Activated CD8-positive, alpha-beta memory T cell treated with anti-CD3 and anti-CD28 coated beads for 1 hour (primary cell): ENCODE results near the gene MEGF10.

Experiments used
- DNase-seq, 2 donors: peaks; one replicate each; pipeline ENCODE4 v3.0.0-alpha.2; 2020; ENCODE audit warnings: low read depth in 1 of 2; ENCODE audit errors: extremely low read depth in 1 of 2

The MEGF10 gene

GRCh38 chr5:127367029-127367428 is 76.4 kb downstream of the MEGF10 start:
- no peak for DNase-seq

DNA sequence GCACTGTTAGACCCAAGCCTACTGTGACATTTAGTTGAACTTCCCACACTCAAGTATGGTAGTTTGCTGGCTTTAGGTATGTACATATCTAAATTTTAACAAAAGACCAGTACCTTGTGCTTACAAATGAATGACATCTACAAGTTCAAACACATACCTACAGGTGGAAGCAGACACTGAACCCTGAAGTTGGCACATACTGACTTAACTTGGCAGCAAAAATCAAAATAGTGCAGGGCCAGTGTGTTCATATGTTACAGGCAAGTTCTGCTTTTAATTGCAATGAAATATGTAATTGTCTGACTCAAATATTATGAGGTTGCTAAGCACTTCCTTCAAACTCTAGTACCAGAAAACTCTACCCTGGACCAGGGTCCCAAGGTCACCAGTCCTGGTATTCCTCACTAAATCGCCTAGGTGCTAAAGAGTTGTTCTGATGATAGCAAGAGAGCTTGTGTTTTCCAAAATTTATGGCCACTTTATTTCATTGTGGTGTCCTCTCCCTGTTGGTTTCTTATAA is 77.4 kb downstream of the MEGF10 start:
- no peak for DNase-seq

GRCh38 chr5:127369796-127370195 is 79.2 kb downstream of the MEGF10 start:
- no peak for DNase-seq

GRCh38 chr5:127370631-127371030 is 80.0 kb downstream of the MEGF10 start:
- DNase-seq: no peak

DNA sequence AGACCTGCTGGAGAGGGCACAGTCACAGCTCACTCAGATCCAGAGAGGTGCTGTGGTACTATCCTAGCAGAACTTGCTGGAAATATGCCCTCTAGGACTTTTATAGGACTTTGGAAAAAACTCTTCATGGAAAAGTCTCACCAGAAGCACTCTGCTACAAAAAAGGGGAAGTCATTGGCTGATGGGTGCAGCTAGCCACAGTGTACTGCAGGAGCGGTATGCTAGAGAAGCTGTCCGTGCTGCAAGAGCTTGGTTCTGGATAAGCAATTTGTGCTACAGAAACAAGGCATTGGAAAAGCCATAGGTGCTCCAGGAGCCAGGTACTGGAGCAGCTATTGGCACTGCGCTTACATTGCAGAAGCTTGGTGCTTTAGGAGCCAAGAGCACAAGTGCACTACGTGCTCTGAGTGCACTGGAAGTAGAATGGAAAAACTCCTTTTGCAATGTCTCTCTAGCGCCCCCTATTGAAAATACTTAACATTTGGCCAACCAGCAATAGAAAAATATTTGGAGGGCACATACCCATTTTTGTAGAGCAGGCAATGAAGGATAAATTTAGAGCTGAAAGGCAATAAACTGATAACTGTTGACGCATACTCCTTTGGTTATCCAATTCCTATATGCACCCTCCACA is 83.4 kb downstream of the MEGF10 start:
- no peak for DNase-seq

GRCh38 chr5:127375124-127375523 is 84.5 kb downstream of the MEGF10 start:
- DNase-seq: no peak

- no peak for DNase-seq
These were observed 85.0 kb downstream of the MEGF10 start for GRCh38 chr5:127375544-127376091.

GRCh38 chr5:127377651-127378050 is 87.1 kb downstream of the MEGF10 start:
- DNase-seq: no peak

DNA sequence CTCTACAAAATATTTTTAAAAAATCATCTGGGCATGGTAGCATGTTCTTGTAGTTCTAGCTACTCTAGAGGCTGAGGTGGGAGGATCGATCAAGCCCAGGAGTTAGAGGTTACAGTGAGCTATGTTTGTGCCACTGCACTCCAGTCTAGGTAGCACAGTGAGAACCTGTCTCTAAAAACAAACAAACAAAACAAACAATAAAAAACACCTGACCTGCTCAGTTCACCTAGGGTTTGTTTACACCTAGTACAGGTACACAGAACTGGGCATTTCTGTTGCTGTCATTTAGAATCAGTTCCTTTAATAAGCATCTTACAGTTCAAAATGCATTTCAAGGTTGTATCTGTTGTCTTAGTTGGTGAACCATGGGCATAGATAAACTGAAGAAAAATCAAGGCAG is 95.3 kb downstream of the MEGF10 start:
- DNase-seq: no peak

- DNase-seq: no peak
These were observed 96.0 kb downstream of the MEGF10 start for GRCh38 chr5:127386557-127386956.

- DNase-seq: no peak
These were observed 99.0 kb downstream of the MEGF10 start for GRCh38 chr5:127389601-127390000.

- no peak for DNase-seq
These were observed 102.2 kb downstream of the MEGF10 start for GRCh38 chr5:127392762-127393161.

GRCh38 chr5:127396490-127397155 is 106.0 kb downstream of the MEGF10 start:
- DNase-seq: no peak

DNA sequence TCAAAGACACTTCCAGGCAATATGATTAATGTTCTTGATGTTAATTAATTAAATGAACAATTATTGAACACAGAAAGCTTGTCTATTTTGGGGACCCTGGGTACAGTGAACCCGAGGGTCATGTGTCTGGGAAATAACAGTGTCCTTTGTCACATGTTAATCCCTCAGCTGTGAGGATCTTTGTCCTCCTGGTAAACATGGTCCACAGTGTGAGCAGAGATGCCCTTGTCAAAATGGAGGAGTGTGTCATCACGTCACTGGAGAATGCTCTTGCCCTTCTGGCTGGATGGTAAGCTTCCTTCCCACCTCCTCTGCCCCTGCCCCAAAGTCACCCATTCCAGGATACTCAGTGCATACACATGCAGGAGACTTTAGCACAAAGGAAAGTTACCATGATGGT is 107.9 kb downstream of the MEGF10 start:
- DNase-seq: no peak

DNA sequence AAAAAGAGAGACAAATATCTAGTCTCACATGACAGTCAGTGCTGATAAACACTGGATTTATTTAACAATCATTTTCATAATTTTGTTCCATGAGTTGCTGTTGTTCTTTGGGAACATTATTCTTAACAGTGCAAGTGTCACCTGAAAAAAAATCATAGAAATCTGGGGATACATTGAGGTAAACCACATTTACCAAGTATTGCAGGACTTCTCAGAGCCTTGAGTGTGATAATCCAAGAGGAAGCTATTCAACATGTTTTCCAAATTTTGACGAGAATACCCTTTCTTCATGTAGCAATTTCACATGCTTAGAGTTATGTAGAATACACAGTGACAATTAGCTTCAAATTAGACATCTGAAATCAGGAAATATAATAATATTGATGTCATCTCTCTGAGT is 108.5 kb downstream of the MEGF10 start:
- DNase-seq: no peak

DNA sequence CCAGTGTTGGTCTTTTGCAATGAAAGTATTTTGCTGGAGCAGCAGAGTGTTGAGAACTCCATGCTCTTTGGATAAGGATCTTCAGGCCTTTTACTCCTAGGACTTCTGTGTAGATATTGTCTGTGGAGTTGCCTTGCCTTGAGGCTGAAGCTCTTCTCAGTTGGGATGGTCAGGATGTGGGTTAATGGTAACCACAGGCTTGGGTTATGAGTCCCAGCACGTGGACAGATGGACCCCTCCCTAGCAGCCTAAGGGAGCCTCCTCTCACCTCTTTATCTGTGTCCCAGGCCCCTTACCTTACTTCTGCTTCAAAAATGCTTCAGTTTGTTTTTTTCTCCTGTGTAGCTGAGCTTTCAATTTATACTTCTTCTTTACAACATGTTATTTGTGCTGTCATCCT is 109.9 kb downstream of the MEGF10 start:
- DNase-seq: no peak

DNA sequence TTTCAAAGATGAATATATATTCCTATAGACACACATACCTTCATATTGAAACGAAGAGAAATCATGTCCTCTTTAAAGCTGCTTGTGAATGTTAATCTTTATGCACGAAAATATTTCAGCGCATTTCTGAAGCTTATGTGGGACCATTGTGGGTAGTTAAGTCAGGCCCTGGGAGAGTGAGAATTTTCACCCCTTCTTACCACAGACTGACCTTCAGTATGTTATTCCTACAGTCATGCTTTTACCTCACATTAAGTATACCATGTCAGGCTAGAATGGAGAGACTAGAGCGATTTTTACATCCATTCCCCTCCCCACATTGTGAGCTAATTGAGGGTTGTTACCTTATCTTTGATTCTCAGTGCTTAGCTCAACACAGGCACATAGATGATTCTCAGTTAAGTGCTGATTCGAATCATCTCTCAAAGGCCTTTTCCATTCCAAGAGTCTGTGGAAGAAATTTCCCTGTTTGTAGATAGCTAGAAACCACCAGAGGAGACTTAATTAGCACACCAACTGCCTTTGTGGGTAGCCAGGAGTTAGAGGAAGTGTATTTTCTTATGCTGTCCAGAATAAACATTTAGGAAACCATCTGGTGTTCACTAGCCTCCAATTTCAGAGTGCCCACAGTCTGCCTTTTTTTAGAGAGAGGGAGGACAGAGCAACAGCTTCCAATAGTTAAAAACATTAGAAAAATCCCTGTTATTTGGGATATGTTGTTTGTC is 110.5 kb downstream of the MEGF10 start:
- no peak for DNase-seq

DNA sequence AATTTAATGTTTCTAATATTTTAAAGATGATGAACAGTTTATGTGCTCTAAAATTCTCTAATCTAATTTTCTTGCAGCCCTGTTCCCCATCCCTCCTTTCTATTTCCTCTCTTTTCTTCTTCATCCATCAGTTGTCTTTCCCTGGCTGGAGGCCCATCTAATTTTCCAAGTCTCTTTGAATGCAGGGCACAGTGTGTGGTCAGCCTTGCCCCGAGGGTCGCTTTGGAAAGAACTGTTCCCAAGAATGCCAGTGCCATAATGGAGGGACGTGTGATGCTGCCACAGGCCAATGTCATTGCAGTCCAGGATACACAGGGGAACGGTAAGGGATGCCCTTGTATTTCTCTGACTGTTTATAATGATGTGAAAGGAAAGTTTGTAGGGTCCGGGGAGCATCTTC is 111.8 kb downstream of the MEGF10 start:
- no peak for DNase-seq

DNA sequence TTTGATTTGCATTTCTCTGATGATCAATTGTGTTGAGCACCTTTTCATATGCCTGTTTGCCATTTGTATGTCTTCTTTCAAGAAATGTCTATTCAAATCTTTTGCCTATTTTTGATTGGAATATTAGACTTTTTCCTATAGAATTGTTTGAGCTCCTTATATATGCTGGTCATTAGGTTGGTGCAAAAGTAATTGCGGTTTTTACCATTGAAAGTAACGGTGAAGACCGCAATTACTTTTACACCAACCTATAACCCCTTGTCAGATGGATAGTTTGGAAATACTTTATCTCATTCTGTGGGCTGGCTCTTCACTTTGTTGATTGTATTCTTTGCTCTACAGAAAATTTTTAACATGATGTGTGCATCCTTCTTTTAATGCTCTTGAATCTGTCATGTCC is 113.6 kb downstream of the MEGF10 start:
- DNase-seq: no peak

DNA sequence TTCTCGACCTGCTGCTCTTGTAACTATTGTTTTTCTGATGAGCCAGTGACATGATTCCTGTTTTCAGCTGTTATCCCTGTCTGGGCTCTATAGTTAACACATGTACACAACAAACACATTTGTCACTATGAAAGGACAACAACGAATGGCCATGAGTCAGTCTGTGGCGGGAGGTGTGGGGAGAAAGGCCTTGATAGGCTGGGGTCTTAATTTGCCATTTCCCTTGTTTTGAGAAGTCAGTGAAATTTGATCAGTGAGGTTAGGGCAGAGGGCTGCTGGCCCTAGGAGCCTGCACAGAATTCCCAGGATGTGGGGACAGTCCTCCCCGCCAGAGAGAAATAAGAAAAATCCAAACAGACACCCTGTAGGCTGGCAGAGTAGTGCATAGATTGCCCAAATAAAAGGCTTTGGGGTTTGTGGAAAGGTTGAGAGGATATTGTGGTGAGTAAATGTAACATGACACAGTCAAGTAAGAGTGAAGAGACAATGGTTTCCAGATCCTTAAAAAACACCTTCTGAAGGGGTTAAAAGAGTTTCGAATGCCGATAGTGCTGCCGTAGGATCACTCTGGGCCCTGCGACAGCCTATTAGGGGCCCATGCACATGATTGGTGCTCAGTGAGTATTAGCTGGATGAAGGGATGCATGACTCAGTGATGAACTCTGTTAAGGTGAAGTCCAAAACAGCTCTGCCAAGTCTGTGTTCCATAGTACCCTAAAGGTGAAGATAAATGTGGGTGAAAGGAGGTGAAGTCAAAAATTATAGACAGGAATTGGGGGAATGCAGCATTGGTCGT is 115.9 kb downstream of the MEGF10 start:
- no peak for DNase-seq
